GM19452 (cell line): Measurements from ENCODE around the gene TRIM73.
"Not testable (repeated sequence)": the region's sequence is repeated elsewhere in the genome, so short reads cannot be mapped to it uniquely, and the experiment has no call there.

Experiments
- ATAC-seq: cut with Tn5 transposase; IDR thresholded peaks from one replicate; pipeline ENCODE4 v1.9.1; 2021; ENCODE audit not compliant: unreplicated experiment

TRIM73 gene

GRCh38 chr7:75415428-75415817, 20.0 kb downstream of the TRIM73 start:
- not testable (repeated sequence) for ATAC-seq

DNA sequence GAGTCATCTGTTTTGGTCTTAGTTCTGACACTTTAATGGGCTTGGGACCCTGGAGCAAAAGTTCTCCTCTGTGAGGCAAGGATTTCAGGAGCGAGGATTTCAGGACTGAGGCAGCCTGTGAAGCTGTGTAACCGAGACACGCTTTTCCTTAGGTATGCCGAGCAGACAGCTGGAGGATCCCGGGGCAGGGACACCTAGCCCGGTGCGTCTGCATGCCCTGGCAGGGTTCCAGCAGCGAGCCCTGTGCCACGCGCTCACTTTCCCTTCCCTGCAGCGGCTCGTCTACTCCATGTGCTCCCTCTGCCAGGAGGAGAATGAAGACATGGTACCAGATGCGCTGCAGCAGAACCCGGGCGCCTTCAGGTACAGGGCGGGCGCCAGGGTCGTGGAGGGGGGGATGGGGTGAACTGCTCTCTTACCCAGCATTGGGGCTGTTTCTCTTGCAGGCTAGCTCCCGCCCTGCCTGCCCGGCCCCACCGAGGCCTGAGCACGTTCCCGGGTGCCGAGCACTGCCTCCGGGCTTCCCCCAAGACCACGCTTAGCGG, 20.5 kb downstream of the TRIM73 start:
- not testable (repeated sequence) for ATAC-seq

DNA sequence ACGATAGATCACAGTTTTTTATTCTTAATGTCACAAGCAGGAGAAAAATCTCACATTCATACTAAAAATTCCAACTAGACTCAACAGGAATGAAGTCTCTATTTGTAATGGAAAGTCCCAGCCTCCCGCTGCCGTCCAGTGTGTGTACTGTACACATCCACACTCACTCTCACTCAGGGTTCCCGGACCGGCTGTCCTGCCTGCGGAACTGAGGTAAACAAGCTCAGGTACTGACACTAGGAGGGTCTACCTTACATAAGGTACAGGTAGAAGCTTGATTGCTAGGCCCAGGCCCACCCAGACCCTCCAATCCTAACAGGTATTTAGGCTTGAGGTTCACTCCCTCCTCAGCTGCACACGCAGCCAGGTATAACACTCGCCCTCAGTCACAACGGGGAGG, 21.4 kb downstream of the TRIM73 start:
- not testable (repeated sequence) for ATAC-seq

GRCh38 chr7:75418292-75418858, 22.9 kb downstream of the TRIM73 start:
- not testable (repeated sequence) for ATAC-seq

- not testable (repeated sequence) for ATAC-seq
These were observed 23.8 kb downstream of the TRIM73 start for GRCh38 chr7:75419210-75419609.

DNA sequence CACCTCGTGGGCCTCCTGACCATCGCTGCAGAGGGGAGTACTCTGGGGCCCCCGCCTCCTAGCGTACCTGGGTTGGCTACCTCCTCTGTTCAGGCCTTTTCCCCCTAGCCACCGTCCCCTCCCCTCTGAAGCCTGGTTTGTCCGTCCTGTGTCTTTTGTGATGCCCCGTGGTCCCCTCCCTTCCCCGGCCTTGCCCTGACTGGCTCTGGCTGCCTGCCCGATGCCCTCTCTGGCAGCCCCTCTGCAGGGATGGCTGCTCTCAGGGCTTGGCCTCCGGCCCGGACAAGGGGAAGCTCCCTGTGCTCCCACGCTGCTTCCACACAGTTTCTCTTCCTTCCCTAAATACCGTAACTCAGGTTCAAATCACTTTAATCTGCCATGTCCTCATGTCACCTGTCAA, 24.3 kb downstream of the TRIM73 start:
- ATAC-seq = not testable (repeated sequence)

DNA sequence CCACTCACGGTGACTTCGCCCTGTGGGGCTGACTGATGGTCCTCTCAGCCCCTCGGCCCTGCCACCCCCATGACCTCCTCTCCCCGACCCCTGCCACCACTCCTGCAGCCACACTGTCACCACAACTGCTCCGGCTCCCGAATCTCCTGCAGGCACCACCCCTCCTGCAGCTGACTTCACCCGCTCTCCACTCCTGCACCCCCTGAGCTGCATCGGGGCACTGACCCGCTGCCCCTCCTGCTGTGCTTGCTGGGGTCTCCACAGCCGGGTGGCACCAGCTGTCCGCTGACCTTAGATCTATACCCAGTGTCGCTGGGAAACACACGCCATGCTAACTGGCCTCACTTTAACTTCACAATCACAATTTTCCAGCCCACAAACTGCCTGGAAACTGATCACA, 24.7 kb downstream of the TRIM73 start:
- not testable (repeated sequence) for ATAC-seq

GRCh38 chr7:75421798-75422710, 26.6 kb downstream of the TRIM73 start:
- ATAC-seq = not testable (repeated sequence)

GRCh38 chr7:75423481-75423880, 28.1 kb downstream of the TRIM73 start:
- ATAC-seq = not testable (repeated sequence)

DNA sequence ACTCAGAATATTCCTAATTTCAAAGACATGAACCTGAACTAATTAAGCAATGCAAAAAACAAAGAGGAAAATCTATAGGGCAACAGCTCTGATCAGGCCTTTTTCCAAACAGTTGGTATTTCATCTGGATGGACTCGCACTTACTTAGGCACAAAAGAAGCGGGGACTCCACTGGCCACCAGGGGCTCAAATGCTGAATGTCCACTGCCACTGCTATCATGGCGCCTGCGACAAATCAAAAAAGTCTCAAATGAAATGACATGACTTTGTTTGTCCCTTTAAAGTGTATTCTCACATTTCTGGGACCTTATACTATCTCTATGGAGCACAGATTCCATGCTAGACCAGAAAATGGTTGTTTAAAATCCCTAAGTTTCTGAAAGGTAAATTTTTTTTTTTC, 43.6 kb downstream of the TRIM73 start:
- not testable (repeated sequence) for ATAC-seq

DNA sequence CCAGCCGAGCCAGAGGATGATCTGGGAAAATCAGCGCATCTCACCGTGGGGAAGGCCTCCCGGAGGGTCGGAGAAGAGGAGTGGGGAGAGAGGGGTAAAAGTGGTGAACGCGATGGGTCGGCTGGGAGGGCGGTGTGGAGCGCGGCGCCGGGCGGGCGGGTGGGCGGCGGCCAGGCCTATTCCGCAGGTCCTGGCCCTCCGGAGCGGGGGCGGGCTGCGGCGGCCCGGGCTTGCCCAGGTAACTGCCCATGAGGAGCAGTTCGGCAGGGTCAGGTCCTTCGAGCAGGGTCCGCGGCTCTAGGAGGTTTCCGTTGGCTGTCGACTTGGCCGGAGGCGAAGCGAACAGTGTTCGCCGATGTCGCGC, 46.7 kb downstream of the TRIM73 start:
- peak; percentile 41 for ATAC-seq

DNA sequence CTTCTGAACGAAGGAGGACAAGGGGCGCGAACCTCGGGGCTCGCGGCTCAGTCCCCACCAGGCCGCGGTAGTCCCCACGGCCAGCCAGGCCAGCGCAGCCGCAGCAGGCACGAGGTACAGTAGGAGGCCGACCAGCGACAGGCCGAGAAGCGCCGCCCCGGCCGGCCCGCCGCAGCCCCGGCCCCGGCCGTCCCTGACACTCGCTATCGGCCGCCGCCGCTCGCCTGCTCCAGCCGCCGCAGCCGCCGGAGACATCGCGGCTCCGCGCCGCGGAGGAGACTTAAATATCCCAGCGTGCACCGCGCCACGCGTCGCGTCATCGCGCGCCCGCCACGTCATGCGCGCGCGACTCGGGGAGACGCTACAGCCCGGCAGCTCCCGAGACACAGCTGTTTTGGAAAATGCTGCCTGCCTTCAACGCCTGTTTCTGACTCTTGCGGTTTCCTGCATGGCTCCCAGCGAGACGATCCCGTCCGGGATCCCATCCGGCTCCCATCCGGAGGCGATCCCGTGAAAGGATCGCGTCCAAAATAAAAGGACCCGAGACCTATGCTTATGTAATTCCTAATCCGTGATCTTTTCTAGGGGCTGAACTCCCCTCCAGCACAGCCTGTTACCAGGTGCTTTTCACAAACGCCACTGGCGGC, 47.2 kb downstream of the TRIM73 start:
- peak; percentile 75 for ATAC-seq

GRCh38 chr7:75449946-75450345, 54.5 kb downstream of the TRIM73 start:
- ATAC-seq = not testable (repeated sequence)

DNA sequence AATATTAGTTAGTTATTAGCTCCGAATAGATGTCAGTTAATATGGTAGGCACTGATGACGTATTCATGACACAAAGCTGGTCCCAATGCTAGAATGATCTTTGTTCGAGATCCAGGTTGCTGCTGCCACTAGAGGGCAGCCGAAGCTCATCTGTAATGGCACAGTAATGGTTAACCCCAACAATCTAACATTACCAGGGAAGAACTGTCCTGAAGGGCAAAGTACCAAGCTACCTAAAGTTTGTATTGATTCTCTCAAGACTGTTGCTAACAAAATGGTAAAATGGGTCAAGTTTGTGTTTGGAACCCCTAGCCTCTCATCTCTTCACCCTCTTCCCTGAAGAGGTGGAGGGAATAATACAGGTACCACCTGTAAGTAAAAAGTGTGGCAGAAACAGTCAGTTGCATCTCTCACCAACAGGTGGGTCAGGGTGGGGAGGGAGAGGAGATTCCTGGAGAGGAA, 57.1 kb downstream of the TRIM73 start:
- ATAC-seq = peak; percentile 86
